PC-9 (cell line): ENCODE data around the gene NUDT17. TPM values are rescaled to one million over a fixed set of nuclear protein-coding genes. Genes with fewer than 3 reads are reported as not detected.
"Not testable (repeated sequence)": the region's sequence is repeated elsewhere in the genome, so short reads cannot be mapped to it uniquely, and the experiment has no call there.

Experiments used
- BruUV-seq: library from RNA; stranded (reverse); fragments of 400-500 nt; replicated peaks from 2 replicates; lab custom pipeline; 2021; lab: Mats Ljungman, UMichigan
- CTCF ChIA-PET: fragments of 300-600 bp; sonication (Branson Sonifier 250); formaldehyde crosslinking; loops from one replicate; lab custom pipeline; 2022; ENCODE audit warnings: antibody characterized with exemption; lab: Charles Lee
- POLR2A ChIA-PET: fragments of 300-600 bp; sonication (Branson Sonifier 250); formaldehyde crosslinking; loops from one replicate; lab custom pipeline; 2022; ENCODE audit warnings: antibody characterized with exemption; ENCODE audit not compliant: unreplicated experiment; lab: Charles Lee
- DNase-seq, 2 experiments: peaks; one replicate each; pipeline versions ENCODE4 v3.0.0 to v3.0.0-alpha.2; 2015 to 2022; ENCODE audit warnings: mixed read lengths in 1 of 2
- H2AFZ ChIP-seq: fragments of 200-600 bp; sonication (generic); 2 replicates; pipeline ENCODE4 v1.8.1; 2017; ENCODE audit warnings: antibody characterized with exemption
- H3F3A ChIP-seq: fragments of 200-600 bp; sonication (generic); 2 replicates; pipeline ENCODE4 v1.8.1; 2017; ENCODE audit warnings: antibody characterized with exemption, mild to moderate bottlenecking, low read depth; ENCODE audit not compliant: insufficient read depth
- H3K27ac ChIP-seq: fragments of 200-600 bp; sonication (generic); 2 replicates; pipeline ENCODE4 v1.6.1; 2016; ENCODE audit warnings: mixed run types
- H3K27me3 ChIP-seq: fragments of 200-600 bp; sonication (generic); 2 replicates; pipeline ENCODE4 v1.6.1; 2016; ENCODE audit warnings: low read depth, mixed run types; ENCODE audit not compliant: insufficient read depth
- H3K36me3 ChIP-seq: fragments of 200-600 bp; sonication (generic); 2 replicates; pipeline ENCODE4 v1.6.1; 2016; ENCODE audit warnings: low read depth, mixed run types
- H3K4me1 ChIP-seq: fragments of 200-600 bp; sonication (generic); replicated peaks from 2 replicates; pipeline ENCODE4 v1.6.1; 2016; ENCODE audit warnings: mixed run types; ENCODE audit not compliant: insufficient read depth
- H3K4me2 ChIP-seq: fragments of 200-600 bp; sonication (generic); 2 replicates; pipeline ENCODE4 v1.6.1; 2017; ENCODE audit warnings: mixed run types
- H3K4me3 ChIP-seq: fragments of 200-600 bp; sonication (generic); 2 replicates; pipeline ENCODE4 v1.6.1; 2016; ENCODE audit warnings: mixed run types
- H3K79me2 ChIP-seq: fragments of 200-600 bp; sonication (generic); 2 replicates; pipeline ENCODE4 v1.6.1; 2017; ENCODE audit warnings: low read depth, mixed run types
- H3K9me2 ChIP-seq: fragments of 200-600 bp; sonication (generic); 2 replicates; pipeline ENCODE4 v1.8.1; 2017; ENCODE audit warnings: mild to moderate bottlenecking; ENCODE audit not compliant: insufficient read depth
- H3K9me3 ChIP-seq: fragments of 200-600 bp; sonication (generic); 2 replicates; pipeline ENCODE4 v1.8.1; 2016; ENCODE audit warnings: low read depth; ENCODE audit not compliant: insufficient read depth
- H4K20me1 ChIP-seq: fragments of 200-600 bp; sonication (generic); 2 replicates; pipeline ENCODE4 v1.8.1; 2017; ENCODE audit not compliant: insufficient read depth
- EZH2 ChIP-seq: fragments of 200-600 bp; sonication (generic); IDR thresholded peaks from 2 replicates; pipeline ENCODE4 v1.8.0; 2017; ENCODE audit warnings: antibody characterized with exemption, low read depth
- intact Hi-C: fragments of 100-400 bp; cut with micrococcal nuclease; formaldehyde crosslinking; loops from one replicate; pipeline ENCODE4 v1.10.0; 2022; ENCODE audit not compliant: unreplicated experiment
- total RNA-seq: library from RNA; stranded (reverse); gene quantifications from 2 replicates; pipeline ENCODE4 v1.2.3, GENCODE V29; 2021
- TF ChIP-seq, protein P1 (sequence below): fragments of 200-600 bp; sonication (generic); conservative IDR thresholded peaks from 2 replicates; pipeline ENCODE4 v1.6.1; 2017; ENCODE audit warnings: mixed run types, antibody characterized with exemption, mild to moderate bottlenecking, moderate library complexity

NUDT17 gene
- total RNA-seq, 1 experiment from 2014 or later = 1.0 TPM

DNA sequence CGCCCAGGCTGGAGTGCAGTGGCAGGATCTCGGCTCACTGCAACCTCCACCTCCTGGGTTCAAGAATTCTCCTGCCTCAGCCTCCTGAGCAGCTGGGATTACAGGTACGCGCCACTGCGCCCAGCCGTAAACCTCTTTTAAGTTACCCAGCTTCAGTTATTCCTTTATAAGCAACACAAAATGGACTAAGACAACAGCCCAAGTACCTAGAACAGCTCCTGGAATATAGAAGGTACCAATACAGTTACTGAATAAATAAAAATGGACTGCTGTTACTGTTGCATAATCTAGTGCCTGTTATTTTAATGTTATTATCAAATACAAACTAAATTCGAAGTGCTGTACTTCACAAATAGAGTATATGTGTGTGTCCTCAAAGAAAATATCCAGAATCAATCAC lies 38.6 kb upstream of the NUDT17 start:
- Histone ChIP-seq H2AFZ (no peak overlapping the region), H3K4me2 (no peak overlapping the region), H3K27ac (no peak overlapping the region), H3K79me2 (peaks cover 56% of the 10 kb centered on the region), H3K9me3 (no peaks in the 10 kb centered on the region), H3K27me3 (no peaks in the 10 kb centered on the region), H3K9me2 (no peaks in the 10 kb centered on the region), H3F3A (0 out of 2 replicates have a peak, but pooled peaks cover 6% of the 10 kb centered on the region), H3K4me1 (peaks cover 7% of the 10 kb centered on the region; the same call in 1 of the 2 replicates), H3K4me3 (no peak overlapping the region), H3K36me3 (no peaks in the 10 kb centered on the region), H4K20me1 (peaks cover 7% of the 10 kb centered on the region)
- BruUV-seq = no TSS peak
- CTCF ChIA-PET = no interaction called here
- TF ChIP-seq EZH2 = no peak
- TF ChIP-seq, protein P1, sequence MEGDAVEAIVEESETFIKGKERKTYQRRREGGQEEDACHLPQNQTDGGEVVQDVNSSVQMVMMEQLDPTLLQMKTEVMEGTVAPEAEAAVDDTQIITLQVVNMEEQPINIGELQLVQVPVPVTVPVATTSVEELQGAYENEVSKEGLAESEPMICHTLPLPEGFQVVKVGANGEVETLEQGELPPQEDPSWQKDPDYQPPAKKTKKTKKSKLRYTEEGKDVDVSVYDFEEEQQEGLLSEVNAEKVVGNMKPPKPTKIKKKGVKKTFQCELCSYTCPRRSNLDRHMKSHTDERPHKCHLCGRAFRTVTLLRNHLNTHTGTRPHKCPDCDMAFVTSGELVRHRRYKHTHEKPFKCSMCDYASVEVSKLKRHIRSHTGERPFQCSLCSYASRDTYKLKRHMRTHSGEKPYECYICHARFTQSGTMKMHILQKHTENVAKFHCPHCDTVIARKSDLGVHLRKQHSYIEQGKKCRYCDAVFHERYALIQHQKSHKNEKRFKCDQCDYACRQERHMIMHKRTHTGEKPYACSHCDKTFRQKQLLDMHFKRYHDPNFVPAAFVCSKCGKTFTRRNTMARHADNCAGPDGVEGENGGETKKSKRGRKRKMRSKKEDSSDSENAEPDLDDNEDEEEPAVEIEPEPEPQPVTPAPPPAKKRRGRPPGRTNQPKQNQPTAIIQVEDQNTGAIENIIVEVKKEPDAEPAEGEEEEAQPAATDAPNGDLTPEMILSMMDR = no peak
- POLR2A ChIA-PET = no interaction called here
- intact Hi-C loops = no loop called here
- DNase-seq = no peak

DNA sequence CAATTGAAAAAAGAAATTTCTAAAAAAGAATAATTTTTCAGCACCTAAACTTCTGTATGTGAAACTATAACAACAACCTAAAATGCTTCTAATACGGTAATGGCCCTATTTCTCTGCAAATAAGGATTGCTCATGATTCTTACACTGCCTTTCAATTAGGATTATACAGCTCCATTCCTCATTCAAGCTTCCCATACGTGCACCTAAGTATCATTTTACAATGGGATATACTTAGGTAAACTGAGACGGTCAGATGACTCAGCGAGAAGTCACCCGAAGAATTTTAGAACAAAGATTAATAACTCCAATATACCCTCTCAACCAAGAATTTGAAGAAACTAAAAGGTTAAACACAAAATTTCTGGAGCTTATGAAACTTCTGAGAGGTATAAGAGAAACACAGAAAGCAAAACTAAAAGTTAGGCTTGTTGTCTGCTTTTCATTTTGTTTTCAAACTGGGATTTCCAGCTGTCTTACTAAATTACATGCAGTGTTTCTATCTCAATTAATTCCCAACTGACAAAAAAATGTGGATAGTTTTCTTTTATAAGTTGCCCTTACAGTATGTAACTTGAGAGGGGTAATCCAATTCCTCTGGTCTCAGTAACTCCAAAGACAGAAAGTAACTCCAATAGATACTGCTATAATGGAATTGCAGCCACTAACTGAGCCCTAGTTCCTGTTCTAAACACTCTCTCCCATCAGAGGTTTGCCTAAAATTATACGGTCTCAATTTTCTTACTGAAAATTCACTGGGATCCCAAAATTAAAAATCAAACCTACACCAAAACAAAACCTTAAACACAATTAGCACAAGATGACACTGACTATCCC lies 32.2 kb upstream of the NUDT17 start:
- DNase-seq = peak in 1 of 2 experiments; percentile 49
- H3K36me3 ChIP-seq, BruUV-seq, H3K4me1 ChIP-seq, H3K9me2 ChIP-seq, CTCF ChIA-PET, H2AFZ ChIP-seq, POLR2A ChIA-PET, H3K9me3 ChIP-seq, H4K20me1 ChIP-seq, H3F3A ChIP-seq, intact Hi-C loops, H3K27me3 ChIP-seq: not testable (repeated sequence)
- Histone ChIP-seq H3K27ac (peak overlapping the region; percentile 74), H3K4me2 (peak overlapping the region; percentile 64), H3K79me2 (peaks cover 19% of the 10 kb centered on the region), H3K4me3 (peak overlapping the region; percentile 44; the same call in 1 of the 2 replicates)

DNA sequence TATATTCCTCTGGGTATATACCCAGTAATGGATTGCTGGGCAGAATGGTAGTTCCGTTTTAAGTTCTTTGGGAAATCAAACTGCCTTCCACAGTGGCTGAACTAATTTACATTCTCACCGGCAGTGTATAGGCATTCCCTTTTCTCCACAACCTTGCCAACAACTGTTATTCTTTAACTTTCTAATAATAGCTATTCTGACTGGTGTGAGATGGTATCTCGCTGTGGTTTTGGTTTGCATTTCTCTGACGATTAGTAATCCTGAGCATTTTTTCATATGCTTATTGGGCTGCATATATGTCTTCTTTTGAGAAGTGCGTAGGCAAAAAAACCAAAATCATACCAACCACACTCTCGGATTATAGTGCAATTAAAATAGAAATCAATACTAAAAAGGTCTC lies 27.3 kb upstream of the NUDT17 start:
- intact Hi-C loops, CTCF ChIA-PET, POLR2A ChIA-PET: not testable (repeated sequence)

GRCh38 chr1:145822779-145823331 lies 22.6 kb upstream of the NUDT17 start:
- H2AFZ ChIP-seq, H3K27ac ChIP-seq, H3K4me2 ChIP-seq, H3K4me3 ChIP-seq, CTCF ChIA-PET, H3K9me3 ChIP-seq, DNase-seq, BruUV-seq, H3K9me2 ChIP-seq, H3K27me3 ChIP-seq, H4K20me1 ChIP-seq, POLR2A ChIA-PET, H3F3A ChIP-seq: not testable (repeated sequence)
- intact Hi-C loops = loop anchor here (5.0 kb wide), 1 partner anchor 101 kb away; no protein-coding TSS in a partner anchor
- H3K4me1 ChIP-seq = peaks cover 16% of the 10 kb centered on the region
- peaks cover 14% of the 10 kb centered on the region for H3K36me3 ChIP-seq
- H3K79me2 ChIP-seq = peaks cover 29% of the 10 kb centered on the region

More for the DNA sequence above, 27.3 kb upstream of the NUDT17 start:
- H3F3A ChIP-seq, H3K9me3 ChIP-seq, H2AFZ ChIP-seq, H3K4me3 ChIP-seq, H3K4me1 ChIP-seq, H3K36me3 ChIP-seq, H3K27me3 ChIP-seq, H4K20me1 ChIP-seq, H3K9me2 ChIP-seq: not testable (repeated sequence)
- BruUV-seq = TSS peak; percentile 99
- DNase-seq = peak; percentile 5 to 53
- Histone ChIP-seq H3K27ac (peak overlapping the region; percentile 34; the same call in 1 of the 2 replicates), H3K79me2 (peaks cover 15% of the 10 kb centered on the region; the same call in 1 of the 2 replicates), H3K4me2 (peak overlapping the region; percentile 54)
